NCI-H446 treated with DMSO at 0.1 percent for 48 hours (cell line): ENCODE results near the gene LPP.
"Not testable (repeated sequence)": the region's sequence is repeated elsewhere in the genome, so short reads cannot be mapped to it uniquely, and the experiment has no call there.

ENCODE experiments used
- DNase-seq: peaks from one replicate; lab custom pipeline; 2025; lab: John Stamatoyannopoulos, UW

Gene LPP

DNA sequence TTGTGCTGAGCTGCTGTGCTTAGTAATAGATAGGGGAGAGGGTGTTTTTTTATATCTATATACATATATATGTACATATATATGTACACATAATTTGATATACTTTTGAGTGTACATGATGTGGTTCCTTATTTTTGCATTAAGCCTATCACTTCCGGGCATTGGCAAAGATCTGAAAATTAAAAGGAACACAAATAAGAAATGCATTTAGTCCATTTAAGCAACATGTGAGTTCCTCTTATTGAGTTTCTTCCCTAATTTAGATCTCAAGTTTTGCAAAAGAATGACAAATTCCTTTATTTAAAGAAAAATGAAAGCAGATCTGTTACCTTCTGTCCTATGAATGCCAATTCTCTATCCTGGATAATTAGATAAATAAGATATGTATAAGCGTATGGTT lies 435.1 kb downstream of the LPP start:
- no peak for DNase-seq

DNA sequence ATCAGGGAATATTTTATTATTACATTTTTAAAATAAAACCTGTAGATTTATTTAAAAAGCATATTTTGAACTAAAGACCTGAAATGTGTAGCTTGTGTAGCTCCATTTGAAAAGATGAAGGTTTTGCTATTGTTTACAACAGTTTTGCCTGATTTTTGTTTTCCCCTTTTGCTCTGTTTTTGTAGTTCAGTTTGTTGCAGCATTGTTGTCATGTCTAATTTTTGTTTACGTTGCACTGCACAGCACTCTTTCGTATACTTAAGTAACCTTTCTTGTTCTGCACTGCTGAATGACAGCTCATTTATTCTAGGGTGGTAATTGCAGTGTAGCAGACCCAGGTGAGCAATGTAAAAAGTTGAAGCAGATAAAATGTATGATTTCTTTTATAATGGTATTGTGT lies 435.8 kb downstream of the LPP start:
- no peak for DNase-seq

DNA sequence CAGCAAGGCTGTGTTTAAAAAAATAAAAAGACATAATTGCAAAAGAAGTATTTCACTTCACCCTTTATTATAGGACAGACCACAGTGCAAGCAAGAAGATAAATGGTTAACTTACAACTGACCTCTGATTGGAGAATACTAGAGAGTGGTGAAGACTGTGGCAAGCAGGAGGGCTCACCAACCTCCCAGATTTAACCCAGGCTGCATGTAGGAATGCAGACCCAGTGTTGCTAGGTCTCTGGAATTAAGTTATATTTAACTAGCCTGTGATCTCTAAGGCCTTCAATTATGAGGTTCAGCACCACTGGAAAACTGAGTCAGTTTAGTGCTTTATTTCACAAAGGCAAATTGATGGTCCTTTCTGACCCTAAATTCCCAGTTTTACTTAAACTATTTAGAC lies 436.6 kb downstream of the LPP start:
- no peak for DNase-seq

DNA sequence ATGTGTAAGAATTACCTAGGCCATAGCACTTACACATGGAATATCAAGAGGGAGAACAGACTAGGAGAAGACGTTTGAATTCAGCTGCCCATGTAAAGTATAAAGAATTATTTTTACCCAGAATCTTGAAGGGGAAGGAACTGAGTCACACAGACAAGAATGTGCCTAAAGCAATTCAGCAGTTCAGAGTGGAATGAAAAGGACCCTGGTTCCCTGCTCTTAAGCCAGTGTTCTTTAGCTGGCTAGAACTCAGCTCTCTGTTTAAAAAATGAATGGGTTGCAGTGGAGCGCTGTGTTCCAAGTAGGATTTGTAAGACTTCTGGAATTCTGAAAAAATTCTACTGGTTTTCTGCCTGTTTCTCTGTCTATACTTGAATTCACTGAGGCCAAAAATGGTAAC lies 440.2 kb downstream of the LPP start:
- no peak for DNase-seq

DNA sequence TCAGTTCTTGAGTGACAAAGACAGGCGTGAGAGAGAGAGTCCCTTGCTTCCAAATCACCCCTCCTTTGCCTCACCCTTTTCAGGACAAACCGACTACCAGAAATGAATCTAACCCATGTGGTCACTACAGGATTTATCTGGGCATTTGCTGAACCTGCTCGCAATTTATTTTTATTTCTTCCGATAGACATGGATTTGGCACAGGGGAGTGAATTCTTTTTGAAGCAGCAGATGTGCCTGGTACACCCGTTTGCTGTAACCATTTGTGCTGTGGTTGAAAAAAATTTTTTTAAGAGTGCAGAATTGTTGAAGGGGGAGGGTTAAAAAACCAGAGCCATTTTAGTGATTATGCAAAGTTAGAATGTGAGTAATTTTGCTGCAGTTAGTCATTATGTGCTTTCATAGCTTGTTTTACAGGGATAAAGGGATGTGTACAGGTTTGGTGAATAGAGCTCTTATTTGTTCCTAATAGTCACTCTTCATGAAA lies 442.0 kb downstream of the LPP start:
- peak; percentile 12 for DNase-seq

DNA sequence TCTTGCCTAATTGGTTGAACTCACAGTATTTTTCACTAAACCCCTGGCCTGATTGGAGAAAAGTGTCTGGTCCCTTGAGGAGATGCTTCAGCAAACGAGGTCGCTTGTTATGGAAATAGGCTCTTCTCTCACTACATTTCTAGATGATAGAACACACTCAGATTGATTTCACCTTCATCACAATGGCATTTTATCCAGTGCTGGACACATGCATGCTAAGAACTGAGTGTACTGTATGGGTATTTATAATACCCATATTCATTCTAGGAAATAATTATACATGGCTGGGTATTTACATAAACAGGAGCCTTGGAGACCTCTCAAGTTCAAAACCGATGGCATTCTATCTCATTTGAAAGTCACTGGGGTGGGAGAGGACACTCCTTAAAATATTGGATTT lies 444.9 kb downstream of the LPP start:
- no peak for DNase-seq

DNA sequence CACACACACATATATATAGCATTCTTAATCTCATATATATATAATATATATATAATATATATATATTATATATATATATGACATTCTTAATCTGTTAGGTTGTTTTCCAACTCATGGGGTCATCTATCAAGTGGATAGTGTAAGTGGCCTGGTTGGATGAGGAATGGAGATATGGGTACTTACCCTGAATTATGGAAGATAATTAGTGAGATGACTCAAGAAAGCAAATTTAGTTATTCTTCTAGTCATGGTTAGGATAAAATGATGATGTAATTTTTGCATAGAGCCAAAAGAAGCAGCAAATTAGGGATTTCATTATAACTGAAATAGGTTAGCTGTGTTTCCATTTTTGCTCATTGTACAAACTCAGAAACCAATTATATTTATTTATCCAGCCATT lies 448.2 kb downstream of the LPP start:
- DNase-seq = no peak

DNA sequence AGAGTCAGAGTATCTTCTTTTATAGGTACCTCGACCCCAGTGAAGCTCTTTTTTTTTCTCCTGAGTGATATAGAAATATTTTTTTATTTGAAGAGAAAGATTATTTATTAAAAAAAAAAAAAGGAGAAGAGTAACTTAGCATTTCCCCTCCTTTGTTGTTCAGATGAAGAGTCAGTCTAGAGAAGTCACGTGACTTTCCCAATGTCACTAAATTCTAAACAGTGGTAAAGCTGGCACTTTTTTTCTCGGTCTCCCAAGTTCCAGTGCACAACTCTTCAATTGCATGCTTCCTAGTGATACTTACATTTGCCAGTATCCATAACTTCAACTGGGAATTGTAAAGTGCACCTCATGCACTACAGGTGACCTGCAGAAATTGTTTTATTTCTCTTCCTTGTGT lies 448.7 kb downstream of the LPP start:
- no peak for DNase-seq

DNA sequence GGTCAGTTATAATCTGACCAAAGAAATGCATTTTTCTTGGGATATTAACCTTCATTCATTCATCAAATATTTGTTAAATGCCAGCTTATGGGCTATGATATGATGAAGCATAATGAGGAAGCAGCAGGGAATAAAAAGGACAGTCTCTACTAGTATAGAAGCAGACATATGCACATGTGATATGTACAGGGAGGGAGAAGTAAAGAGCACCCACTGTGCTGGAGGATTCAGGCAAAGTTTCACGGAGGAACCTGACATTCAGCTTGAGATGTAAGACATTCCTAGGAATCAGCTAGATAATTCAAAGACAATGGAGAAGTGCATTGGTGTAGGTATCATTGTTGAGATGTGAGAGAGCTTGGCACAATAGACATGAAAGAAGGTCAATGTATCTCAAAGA lies 450.7 kb downstream of the LPP start:
- no peak for DNase-seq

DNA sequence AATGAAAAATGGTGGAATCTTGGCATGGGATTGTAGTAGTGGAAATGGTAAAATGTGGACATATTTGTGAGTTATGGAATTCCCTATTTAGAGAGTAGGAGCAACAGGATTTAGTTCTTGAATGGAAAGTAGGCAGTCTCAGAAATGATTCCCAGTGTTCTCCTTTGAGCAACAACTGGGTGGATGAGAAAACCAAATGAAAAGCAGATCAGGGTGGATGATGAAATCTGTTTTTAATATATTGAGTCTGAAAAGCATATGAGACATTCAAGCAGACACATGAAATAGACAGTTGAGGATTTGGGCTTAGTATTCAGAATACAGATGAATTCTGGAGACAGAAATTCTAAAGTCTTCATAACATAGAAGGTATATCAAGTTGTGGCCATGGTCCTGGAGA lies 451.3 kb downstream of the LPP start:
- DNase-seq = no peak

DNA sequence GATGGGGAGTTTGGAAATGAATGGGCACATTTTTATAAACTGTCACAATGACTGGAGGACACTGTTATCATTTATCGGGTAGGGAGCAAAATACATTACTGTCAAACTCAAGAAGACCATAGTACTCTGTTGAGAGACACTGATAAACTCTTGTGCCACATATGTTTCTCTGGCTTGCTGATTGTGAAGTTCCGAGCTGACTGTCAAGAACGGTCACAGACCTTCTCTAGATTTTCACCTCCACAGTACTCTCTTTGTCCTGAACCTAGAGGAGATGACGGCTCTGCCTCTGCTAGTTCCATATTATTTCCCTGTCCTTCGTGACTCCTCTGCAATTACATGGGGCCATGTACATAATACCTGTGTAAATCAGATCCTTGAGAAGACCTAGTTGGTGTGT lies 451.9 kb downstream of the LPP start:
- no peak for DNase-seq

DNA sequence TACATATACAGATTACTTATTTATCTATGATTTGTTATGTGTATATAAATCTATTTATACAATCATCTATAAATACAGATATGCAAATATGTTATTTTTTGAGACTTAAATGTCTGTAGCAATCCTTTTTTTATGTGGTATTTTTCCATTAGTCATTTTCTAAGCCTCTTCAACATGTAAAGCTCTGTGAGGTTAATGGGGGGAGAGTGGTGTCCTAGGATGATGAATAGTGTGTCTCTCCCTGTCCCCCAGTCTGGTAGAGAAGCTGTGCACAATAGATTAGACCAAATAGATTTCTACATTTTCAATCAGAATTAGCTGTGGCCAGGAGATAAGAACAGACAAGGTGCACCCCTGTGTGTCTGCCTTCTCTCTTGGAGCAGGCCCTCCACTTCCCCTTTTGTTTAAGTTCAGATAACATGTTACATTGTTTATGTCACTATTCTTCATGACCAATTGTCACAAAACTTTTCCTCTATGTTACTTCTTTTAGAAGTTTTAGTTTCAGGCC lies 453.9 kb downstream of the LPP start:
- no peak for DNase-seq

DNA sequence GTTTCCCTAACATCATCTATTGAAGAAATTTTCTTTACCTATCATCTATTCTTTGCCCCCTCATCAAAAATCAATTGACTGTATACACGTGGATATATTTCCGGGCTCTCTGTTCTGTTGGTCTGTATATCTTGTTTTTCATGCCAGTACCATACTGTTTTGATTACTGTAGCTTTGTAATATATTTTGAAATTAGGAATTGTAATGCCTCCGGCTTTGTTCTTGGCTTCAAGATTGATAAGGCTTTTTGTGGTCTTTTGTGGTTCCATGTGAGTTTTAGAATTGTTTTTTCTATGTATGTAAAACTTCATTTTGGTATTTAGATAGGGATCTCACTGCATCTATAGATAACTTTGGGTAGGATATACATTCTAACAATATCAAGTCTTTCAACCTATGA lies 454.4 kb downstream of the LPP start:
- no peak for DNase-seq

DNA sequence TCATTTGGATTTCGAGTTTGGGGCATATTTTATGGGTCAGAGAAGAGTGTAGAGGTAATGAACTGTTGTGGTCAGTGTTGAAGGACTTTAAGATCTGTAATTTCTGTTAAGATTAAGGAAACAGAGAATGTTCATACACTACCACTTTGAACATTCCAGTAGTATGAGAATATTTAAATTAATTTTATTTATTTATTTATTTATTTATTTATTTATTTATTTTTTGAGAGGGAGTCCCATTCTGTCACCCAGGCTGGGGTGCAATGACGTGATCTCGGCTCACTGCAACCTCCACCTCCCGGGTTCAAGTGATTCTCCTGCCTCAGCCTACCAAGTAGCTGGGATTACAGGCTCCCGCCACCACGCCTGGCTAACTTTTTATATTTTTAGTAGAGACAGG lies 459.8 kb downstream of the LPP start:
- not testable (repeated sequence) for DNase-seq

DNA sequence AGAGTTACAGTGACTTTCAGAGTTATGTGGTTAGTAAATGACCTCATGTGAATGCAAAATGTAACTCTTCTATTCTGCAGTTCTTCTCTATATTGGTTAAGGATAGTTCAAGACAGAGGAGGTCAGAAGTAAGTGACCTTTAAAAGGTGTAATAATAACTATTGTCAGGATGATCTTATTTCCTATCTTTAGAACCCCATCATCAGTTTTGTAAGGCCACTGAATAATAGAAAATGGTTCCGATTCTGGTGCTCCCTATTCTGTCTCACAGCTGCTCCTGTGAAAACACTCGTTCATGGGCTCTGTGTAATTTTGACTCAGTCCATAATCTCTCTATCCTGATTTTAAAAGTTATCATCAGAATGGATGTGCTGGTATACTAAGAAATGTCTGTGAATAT lies 463.3 kb downstream of the LPP start:
- DNase-seq = no peak

DNA sequence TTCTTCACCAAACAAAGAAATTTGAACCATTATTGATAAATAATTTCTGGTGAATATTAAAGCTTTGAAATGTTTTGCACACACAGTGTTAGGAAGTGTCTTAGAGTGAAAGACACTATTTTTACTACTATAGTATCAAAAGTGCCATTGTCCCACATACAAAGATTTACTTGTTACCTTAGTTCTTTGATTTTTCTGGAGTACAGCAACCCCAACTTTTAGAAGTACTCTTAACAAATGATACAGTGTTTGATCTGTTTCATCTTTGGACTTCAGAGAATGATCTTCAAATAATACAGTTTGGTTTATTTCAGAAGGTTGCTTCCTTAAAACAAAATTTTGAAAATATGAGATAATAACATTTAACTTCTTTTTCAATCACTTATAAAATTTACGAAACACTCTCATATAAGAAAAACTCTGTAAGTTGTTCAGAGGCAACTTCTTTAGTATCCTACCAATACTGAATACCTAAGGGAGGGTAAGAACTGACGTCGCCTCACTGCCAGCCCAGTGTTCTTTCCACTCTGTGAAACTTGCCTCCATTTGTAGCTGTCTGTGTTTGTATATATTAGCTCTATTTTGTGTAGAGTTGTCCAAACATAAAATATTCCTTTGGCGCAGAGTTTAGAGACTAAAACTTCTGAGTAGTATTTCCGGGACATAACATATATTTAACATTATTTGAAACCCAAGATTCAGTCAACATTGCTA lies 464.2 kb downstream of the LPP start:
- DNase-seq = no peak

DNA sequence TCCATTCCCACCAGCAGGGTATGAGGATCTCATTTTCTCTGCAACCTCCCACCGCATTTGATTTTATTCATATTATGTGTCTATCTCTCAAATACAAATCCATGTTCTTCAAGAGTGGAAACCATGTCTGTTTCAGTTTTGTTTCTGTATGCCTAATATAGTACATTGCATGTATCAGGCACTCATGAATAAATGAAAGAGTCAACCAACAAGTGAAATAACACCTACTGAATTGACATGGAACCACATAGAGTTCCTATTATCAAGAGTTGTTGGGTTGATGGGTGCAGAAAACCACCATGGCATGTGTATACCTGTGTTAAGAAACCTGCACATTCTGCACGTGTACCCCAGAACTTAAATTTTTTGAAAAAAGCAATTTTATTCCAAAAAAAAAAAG lies 466.8 kb downstream of the LPP start:
- no peak for DNase-seq

DNA sequence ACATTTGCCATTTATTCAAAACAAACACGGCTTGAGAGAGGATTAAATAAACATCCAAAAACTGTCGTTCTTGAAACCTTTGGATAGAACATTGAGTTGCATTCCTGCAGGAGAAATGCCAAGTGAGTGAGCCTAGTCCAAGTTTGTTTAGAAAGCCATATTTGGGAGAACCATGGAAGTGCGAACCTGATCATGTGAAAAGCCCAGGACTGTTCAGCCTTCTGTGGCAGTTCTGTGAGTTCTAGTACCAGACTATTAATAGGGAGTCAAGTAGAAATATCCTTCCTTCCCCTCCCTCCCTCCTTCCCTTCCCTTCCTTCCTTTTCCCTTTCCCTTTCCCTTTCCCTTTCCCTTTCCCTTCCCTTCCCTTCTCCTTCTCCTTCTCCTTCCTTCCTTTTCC lies 470.4 kb downstream of the LPP start:
- DNase-seq = peak; percentile 28

DNA sequence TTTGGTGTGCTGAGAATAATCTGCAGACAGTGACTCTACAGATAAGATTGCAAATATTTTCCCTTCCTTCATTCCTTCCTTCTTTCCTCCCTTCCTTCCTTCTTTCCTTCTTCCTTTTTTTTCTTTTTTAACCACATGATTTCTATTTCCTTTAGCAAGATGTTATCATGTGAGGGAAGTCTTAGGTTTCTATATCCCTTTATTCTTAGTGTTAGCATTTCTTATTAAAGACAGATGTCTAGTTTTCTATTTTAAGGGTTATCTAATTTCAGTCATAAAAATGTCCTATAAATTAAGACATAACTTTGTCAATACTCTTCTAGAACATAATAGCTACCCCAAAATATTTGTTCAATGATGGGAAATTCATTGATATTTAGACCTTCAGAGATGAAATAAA lies 470.9 kb downstream of the LPP start:
- no peak for DNase-seq

DNA sequence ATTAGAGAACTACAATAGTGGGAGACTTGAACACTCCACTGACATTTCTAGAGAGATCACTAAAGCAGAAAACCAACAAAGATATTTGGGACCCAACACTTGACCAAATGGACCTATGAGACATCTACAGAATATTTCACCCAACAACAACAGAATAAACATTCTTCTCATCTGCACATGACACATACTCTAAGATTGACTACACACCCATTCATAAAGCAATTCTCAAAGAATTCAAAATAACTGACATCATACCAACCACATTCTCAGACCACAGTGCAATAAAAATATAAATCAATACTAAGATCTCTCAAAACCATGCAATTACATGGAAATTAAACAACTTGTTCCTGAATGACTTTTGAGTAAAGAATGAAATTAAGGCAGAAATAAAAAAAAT lies 473.7 kb downstream of the LPP start:
- no peak for DNase-seq

DNA sequence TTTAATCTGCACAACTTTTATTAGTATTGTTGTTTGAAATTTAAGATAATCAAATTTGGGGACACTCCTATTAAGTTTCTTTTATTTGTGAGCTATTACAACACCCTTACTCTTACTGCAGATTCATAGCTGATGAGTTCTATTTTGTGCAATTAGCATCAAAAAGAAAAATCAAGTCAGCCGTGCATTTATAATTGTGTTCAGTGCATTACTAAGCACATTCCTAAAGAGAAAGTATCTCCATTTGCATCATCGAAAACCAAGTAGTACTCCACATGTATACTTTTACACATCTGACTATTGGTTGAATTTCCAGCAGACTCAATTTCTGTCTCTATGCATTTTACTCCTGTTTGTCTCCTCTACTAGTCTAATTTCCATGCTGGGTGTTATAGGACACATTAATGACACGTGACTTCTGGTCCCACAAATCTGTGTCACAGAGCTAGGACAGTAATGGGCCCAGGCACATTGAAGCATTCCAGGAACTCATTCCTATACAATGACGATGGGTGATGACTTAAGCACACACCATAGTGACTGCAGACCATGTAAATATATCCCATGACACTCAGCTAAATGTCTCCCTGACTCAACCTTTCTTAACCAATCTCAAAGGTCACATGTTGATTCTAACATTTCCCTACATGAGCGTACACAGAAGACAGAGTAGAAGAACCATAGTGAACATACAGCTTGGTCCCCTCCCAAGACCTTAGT lies 477.5 kb downstream of the LPP start:
- no peak for DNase-seq

DNA sequence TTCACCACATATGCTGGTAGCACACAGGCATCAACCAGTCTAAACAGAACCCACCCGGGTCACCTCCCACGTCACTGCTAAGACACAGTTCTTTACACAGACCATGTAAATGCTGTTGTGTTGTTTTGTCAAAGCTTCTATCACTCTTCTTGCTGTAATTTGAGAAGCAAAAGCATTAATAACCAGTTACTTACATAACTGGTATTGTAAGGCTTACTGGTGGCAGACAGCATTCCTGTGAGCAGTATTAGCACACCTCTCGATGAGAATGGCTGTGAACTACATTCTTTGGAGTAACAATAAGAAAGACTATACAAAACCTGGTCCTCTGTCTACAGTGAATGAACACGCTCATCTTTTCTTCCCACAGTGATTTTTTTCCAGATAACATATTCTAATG lies 479.2 kb downstream of the LPP start:
- no peak for DNase-seq

DNA sequence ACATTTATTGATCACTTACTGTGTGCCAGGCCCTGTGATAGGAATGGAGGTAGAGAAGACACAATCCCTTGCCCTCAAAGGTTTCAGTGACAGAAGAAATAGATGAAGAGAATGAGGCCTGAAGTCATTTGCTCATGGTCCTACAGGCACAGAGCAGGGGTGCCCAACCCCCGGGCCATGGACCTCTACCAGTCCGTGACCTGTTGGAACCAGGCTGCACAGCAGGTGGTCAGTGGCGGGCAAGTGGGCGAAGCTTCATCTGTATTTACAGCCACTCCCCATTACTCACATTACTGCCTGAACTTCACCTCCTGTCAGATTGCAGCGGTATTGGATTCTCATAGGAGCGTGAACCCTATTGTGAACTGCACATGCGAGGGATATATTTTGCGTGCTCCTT lies 480.3 kb downstream of the LPP start:
- no peak for DNase-seq
